ENCODE results near the gene STYXL1.

STYXL1 gene

DNA sequence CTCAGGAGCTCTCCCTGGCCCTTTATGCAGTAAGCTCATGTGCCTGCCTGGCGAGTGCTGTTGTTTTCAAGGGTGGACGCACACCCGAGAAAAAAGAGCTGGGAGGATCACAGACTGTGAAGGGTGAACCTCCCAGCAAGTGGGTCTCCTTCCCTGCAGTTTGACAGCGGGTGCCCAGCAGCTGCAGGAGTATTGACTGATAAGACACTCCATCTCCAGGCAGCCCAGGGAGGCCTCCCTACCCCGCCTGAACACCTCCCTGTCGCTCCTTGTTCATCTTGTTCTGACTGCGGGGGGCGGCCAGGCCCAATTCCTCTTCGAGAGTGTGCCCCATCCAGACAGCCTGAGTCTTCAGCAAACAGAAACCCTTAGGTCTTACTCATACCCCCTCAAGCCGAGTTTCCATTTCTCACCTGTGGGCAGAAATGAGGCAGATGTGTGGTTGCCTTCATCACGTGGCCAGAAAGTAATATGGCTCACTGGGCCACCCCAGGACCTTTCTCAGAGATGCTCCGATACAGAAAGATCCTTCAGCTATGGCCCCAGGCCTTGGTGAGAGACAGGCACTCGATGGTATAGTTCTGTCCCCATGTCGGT is 17.3 kb upstream of the STYXL1 start:
- no peak overlapping the region for H3K4me3 ChIP-seq (ENCODE audit: severe bottlenecking)
- peaks cover 61% of the 10 kb centered on the region for H3K36me3 ChIP-seq (ENCODE audit: low read depth)
- TF ChIP-seq, protein P1, sequence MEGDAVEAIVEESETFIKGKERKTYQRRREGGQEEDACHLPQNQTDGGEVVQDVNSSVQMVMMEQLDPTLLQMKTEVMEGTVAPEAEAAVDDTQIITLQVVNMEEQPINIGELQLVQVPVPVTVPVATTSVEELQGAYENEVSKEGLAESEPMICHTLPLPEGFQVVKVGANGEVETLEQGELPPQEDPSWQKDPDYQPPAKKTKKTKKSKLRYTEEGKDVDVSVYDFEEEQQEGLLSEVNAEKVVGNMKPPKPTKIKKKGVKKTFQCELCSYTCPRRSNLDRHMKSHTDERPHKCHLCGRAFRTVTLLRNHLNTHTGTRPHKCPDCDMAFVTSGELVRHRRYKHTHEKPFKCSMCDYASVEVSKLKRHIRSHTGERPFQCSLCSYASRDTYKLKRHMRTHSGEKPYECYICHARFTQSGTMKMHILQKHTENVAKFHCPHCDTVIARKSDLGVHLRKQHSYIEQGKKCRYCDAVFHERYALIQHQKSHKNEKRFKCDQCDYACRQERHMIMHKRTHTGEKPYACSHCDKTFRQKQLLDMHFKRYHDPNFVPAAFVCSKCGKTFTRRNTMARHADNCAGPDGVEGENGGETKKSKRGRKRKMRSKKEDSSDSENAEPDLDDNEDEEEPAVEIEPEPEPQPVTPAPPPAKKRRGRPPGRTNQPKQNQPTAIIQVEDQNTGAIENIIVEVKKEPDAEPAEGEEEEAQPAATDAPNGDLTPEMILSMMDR (IDR thresholded peaks at IDR 0.05; ENCODE audit: poor library complexity, severe bottlenecking): no peak
- ATAC-seq (ENCODE audit: low read depth) (no peak), DNase-seq (ENCODE audit: low spot score) (no peak)
- H3K27me3 ChIP-seq (ENCODE audit: insufficient read depth, poor library complexity, severe bottlenecking): no peaks in the 10 kb centered on the region
- H3K27ac ChIP-seq (ENCODE audit: poor library complexity, severe bottlenecking): no peak overlapping the region
- H3K4me1 ChIP-seq (ENCODE audit: insufficient read depth, poor library complexity, severe bottlenecking): no peaks in the 10 kb centered on the region
- H3K9me3 ChIP-seq (ENCODE audit: severe bottlenecking): no peaks in the 10 kb centered on the region

DNA sequence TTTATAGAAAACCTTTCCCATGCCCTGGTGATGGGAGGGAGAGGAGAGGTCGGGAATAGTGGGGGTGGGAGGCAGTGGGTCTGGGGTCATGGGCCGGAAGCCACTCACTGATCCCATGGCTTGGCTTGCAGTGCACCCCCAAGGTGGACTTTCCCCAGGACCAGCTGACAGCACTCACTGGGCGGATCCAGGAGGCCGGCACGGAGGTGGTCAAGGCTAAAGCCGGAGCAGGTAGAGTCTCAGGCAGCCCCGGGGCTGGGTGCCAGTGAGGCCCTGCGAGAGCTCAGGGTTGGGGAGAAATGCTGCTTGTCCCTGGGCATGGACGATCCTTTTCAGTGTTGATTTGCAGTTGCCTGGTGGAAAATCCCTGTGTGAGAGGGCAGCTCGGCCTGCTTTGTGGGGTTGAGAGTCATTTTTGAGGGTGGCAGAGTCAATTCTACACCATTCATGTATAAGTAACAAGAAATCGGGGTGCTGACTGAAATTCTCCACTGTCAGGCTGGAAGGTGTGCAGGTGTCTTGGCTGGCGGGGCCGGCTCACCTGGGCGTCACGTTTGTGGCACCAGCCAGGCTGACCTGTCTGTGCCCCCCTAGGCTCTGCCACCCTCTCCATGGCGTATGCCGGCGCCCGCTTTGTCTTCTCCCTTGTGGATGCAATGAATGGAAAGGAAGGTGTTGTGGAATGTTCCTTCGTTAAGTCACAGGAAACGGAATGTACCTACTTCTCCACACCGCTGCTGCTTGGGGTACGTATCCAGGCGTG is 16.6 kb upstream of the STYXL1 start:
- TF ChIP-seq, protein P1 (IDR thresholded peaks at IDR 0.05; ENCODE audit: poor library complexity, severe bottlenecking): no peak
- Histone ChIP-seq H3K4me1 (ENCODE audit: insufficient read depth, poor library complexity, severe bottlenecking) (no peaks in the 10 kb centered on the region), H3K27ac (ENCODE audit: poor library complexity, severe bottlenecking) (no peak overlapping the region), H3K27me3 (ENCODE audit: insufficient read depth, poor library complexity, severe bottlenecking) (no peaks in the 10 kb centered on the region), H3K36me3 (ENCODE audit: low read depth) (peaks cover 68% of the 10 kb centered on the region), H3K4me3 (ENCODE audit: severe bottlenecking) (no peak overlapping the region), H3K9me3 (ENCODE audit: severe bottlenecking) (no peaks in the 10 kb centered on the region)
- DNase-seq (ENCODE audit: low spot score): no peak
- no peak for ATAC-seq (ENCODE audit: low read depth)

DNA sequence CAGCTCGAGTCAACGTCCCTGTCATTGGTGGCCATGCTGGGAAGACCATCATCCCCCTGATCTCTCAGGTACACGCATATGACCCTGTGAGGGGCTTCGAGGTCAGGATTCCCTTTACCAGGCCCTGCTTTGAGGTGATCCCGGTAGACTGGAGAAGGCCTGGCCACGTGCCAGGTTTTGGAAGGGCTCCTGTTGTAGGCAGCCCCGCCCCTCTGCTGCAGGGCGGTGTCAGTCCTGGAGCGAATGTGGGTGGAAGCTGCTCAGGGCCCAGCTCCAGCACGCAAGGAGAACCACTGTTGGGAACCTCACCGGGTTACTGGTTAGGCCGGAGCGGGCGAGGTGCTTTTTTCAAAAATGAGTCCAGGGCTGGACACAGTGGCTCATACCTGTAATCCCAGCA is 15.7 kb upstream of the STYXL1 start:
- peak; percentile 66; the same call in 2 of the 3 replicates for ATAC-seq (ENCODE audit: low read depth)
- DNase-seq (ENCODE audit: low spot score): no peak
- H3K9me3 ChIP-seq (ENCODE audit: severe bottlenecking): no peaks in the 10 kb centered on the region
- H3K36me3 ChIP-seq (ENCODE audit: low read depth): peaks cover 77% of the 10 kb centered on the region
- no peak overlapping the region for H3K4me3 ChIP-seq (ENCODE audit: severe bottlenecking)
- no peaks in the 10 kb centered on the region for H3K4me1 ChIP-seq (ENCODE audit: insufficient read depth, poor library complexity, severe bottlenecking)
- TF ChIP-seq, protein P1 (IDR thresholded peaks at IDR 0.05; ENCODE audit: poor library complexity, severe bottlenecking): no peak
- no peak overlapping the region for H3K27ac ChIP-seq (ENCODE audit: poor library complexity, severe bottlenecking)
- H3K27me3 ChIP-seq (ENCODE audit: insufficient read depth, poor library complexity, severe bottlenecking): no peaks in the 10 kb centered on the region

DNA sequence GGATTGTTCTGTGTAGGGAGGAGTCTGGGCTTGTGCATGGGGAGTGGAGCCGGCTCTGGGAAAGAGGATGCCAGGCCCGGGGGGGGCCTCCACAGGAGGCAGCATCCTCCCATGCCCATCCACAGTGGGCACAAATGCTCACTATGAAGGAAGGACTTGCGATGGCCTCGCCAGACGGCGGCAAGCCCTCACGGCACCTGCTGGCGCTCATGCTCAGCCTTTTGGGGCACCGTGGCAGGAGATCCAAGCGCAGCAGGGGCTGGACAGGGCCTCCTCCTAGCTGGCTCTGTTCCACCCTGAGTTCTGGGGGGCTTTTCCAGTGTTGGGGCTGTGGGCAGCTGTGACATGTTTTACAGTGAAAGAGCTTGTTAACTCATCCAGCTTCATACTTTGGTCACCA is 15.3 kb upstream of the STYXL1 start:
- ATAC-seq (ENCODE audit: low read depth): no peak; the same call in 2 of the 3 replicates

More for the DNA sequence above, 15.3 kb upstream of the STYXL1 start:
- H3K4me3 ChIP-seq (ENCODE audit: severe bottlenecking): no peak overlapping the region
- no peak overlapping the region for H3K27ac ChIP-seq (ENCODE audit: poor library complexity, severe bottlenecking)
- H3K36me3 ChIP-seq (ENCODE audit: low read depth): peaks cover 81% of the 10 kb centered on the region
- H3K4me1 ChIP-seq (ENCODE audit: insufficient read depth, poor library complexity, severe bottlenecking): no peaks in the 10 kb centered on the region
- TF ChIP-seq, protein P1 (IDR thresholded peaks at IDR 0.05; ENCODE audit: poor library complexity, severe bottlenecking): no peak
- no peaks in the 10 kb centered on the region for H3K27me3 ChIP-seq (ENCODE audit: insufficient read depth, poor library complexity, severe bottlenecking)
- DNase-seq (ENCODE audit: low spot score): no peak
- no peaks in the 10 kb centered on the region for H3K9me3 ChIP-seq (ENCODE audit: severe bottlenecking)
